GM12801 (cell line): ENCODE measurements around the gene RGL3.

Experiments used
- CTCF ChIP-seq: IDR thresholded peaks from one replicate; pipeline ENCODE4 v1.5.1; 2011; ENCODE audit warnings: control low read depth; ENCODE audit not compliant: insufficient read length; ENCODE audit errors: extremely low read depth

Gene RGL3

GRCh38 chr19:11349171-11349570, 69.9 kb downstream of the RGL3 start:
- no peak for TF ChIP-seq CTCF

- no peak for TF ChIP-seq CTCF
Measured at GRCh38 chr19:11347546-11348039, 71.5 kb downstream of the RGL3 start.

- TF ChIP-seq CTCF, result no peak
Measured at GRCh38 chr19:11346104-11346940, 72.8 kb downstream of the RGL3 start, which contains the start of the genes CCDC159 and TMEM205. Gene CCDC159 (plus strand): TSS chr19:11346519. CDS start chr19:11346607, 88 bp downstream. Gene TMEM205 (minus strand): TSS chr19:11346268. CDS start chr19:11345619, 649 bp downstream.

GRCh38 chr19:11345122-11345803, 73.9 kb downstream of the RGL3 start:
- no peak for TF ChIP-seq CTCF
